Fibroblast of lung (primary cell): ENCODE results near the gene UBE2H.

ENCODE experiments used
- EZH2 ChIP-seq: IDR thresholded peaks from 2 replicates; pipeline ENCODE4 v1.5.1; 2012; ENCODE audit warnings: low read length, control low read depth, mild to moderate bottlenecking; ENCODE audit errors: missing control alignments
- TF ChIP-seq, protein P1 (sequence below), 2 donors: IDR thresholded peaks in 1 of 2; conservative IDR thresholded peaks in 1 of 2; 1 replicate in 1 of 2; 2 replicates in 1 of 2; pipeline ENCODE4 v1.5.1; 2011 to 2012; ENCODE audit warnings: low read length in 2 of 2, control low read depth in 1 of 2, inconsistent platforms in 1 of 2, low read depth in 1 of 2, mild to moderate bottlenecking in 1 of 2

GRCh38 chr7:129986600-129986999 lies 33.8 kb upstream of the UBE2H start:
- TF ChIP-seq EZH2: no peak
- TF ChIP-seq, protein P1, sequence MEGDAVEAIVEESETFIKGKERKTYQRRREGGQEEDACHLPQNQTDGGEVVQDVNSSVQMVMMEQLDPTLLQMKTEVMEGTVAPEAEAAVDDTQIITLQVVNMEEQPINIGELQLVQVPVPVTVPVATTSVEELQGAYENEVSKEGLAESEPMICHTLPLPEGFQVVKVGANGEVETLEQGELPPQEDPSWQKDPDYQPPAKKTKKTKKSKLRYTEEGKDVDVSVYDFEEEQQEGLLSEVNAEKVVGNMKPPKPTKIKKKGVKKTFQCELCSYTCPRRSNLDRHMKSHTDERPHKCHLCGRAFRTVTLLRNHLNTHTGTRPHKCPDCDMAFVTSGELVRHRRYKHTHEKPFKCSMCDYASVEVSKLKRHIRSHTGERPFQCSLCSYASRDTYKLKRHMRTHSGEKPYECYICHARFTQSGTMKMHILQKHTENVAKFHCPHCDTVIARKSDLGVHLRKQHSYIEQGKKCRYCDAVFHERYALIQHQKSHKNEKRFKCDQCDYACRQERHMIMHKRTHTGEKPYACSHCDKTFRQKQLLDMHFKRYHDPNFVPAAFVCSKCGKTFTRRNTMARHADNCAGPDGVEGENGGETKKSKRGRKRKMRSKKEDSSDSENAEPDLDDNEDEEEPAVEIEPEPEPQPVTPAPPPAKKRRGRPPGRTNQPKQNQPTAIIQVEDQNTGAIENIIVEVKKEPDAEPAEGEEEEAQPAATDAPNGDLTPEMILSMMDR (conservative IDR thresholded peaks at IDR 0.05 in 1 of 2, IDR thresholded peaks at IDR 0.05 in 1 of 2; ENCODE audit: low read depth in 1 of 2, low read length in 2 of 2): no peak
